ENCODE results near the gene DCBLD1. TPM values are rescaled to one million over a fixed set of nuclear protein-coding genes. Genes with fewer than 3 reads are reported as not detected.

The DCBLD1 gene
- total RNA-seq, 1 experiment from 2014 or later, result 11.2 TPM

DNA sequence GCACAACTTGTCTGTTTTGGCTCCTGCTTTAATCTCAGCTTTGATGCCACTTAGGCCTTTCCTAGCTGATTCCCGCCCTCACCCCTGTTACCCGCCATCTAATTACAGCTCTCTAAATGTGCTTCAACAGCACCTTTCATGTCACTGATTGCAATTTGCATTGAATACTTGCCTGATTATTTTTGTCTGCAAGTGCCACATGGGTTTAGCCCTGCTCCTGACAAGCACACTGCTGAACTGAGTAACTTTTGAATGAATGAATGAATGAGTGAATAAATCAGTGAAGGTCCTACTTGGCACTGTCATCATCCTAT lies 591 bp upstream of the DCBLD1 start:
- no peak for TF ChIP-seq SMAD4 (CRISPR knock-in tag; IDR thresholded peaks at IDR 0.05)
- 0 out of 2 replicates have a peak, but pooled peaks have one; percentile 6 for TF ChIP-seq CREB1 (CRISPR knock-in tag; IDR thresholded peaks at IDR 0.05)
- Mint-ChIP-seq H3K9me3 (peaks cover 7% of the 10 kb centered on the region), H3K4me3 (peak overlapping the region; percentile 80), H3K27me3 (ENCODE audit: low read depth) (peaks cover 24% of the 10 kb centered on the region), H3K27ac (peak overlapping the region; percentile 53), H3K4me1 (peaks cover 53% of the 10 kb centered on the region), H3K36me3 (peaks cover 6% of the 10 kb centered on the region)
- no peak for ATAC-seq
- ChIA-PET POLR2A (no interaction called here), CTCF (interaction anchor here (0.9 to 2.2 kb wide), 4 partner anchors 30 to 67 kb away, joined by 4 to 6 read pairs (median 4); no protein-coding TSS in a partner anchor)
- no peak for DNase-seq (ENCODE audit: low spot score)

DNA sequence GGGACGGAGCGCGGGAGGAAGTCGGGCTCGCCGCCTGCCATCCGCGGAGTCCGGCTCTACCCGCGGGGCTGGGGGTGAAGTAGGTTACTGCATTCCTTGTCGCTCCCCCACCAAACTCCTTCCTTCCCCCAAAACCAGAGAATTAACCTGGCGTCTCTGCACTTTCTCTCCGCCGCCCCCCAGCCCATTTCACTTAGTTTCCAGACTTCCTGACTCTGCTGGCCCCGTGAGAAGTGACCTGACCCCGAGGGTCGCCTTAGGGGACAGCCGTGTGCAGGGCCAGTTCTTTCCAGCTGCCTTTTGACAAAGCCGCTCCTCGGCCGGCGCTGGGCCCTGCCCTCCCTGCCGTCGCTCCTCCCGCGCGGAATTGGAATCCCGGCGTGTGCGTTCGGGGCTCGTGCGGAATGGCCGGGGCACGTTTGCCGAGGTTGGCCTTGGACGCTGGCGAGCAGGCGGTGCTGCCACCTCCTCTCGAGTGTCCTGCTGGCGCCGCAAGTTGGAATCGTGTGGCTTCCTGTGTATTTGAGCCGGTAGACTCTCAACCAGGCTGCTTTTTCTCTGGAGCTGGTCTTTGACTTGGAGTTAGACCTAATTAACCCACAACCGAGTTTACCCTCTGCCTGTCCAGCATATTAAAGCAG lies 650 bp downstream of the DCBLD1 start:
- peak overlapping the region; percentile 87 for H3K4me3 Mint-ChIP-seq
- POLR2A ChIA-PET, result interaction anchor here (1.1 kb wide), 2 partner anchors 9 to 59 kb away, joined by 3 to 4 read pairs; no protein-coding TSS in a partner anchor
- CTCF ChIA-PET, result interaction anchor here (1.0 to 1.7 kb wide), 6 partner anchors 33 to 357 kb away, joined by 3 to 11 read pairs (median 3); no protein-coding TSS in a partner anchor
- peaks cover 41% of the 10 kb centered on the region for H3K4me1 Mint-ChIP-seq
- peaks cover 24% of the 10 kb centered on the region for H3K27me3 Mint-ChIP-seq (ENCODE audit: low read depth)
- DNase-seq (ENCODE audit: low spot score) (peak; percentile 69), ATAC-seq (peak; percentile 14)
- H3K27ac Mint-ChIP-seq, result peak overlapping the region; percentile 74
- peaks cover 18% of the 10 kb centered on the region for H3K9me3 Mint-ChIP-seq
- peaks cover 18% of the 10 kb centered on the region for H3K36me3 Mint-ChIP-seq
- TF ChIP-seq FOXJ3 (CRISPR knock-in tag; IDR thresholded peaks at IDR 0.05; ENCODE audit: borderline replicate concordance) (no peak), NR1H2 (CRISPR knock-in tag; IDR thresholded peaks at IDR 0.05) (no peak), AFF4 (CRISPR knock-in tag; IDR thresholded peaks at IDR 0.05; ENCODE audit: borderline replicate concordance) (no peak), CBFB (CRISPR knock-in tag; IDR thresholded peaks at IDR 0.05; ENCODE audit: low read depth) (no peak), MLX (CRISPR knock-in tag; IDR thresholded peaks at IDR 0.05) (no peak), ELF4 (CRISPR knock-in tag; IDR thresholded peaks at IDR 0.05; ENCODE audit: low read depth) (peak; percentile 55; the same call in 1 of the 2 replicates), TEAD4 (CRISPR knock-in tag; IDR thresholded peaks at IDR 0.05) (no peak), ZNF219 (CRISPR knock-in tag; IDR thresholded peaks at IDR 0.05; ENCODE audit: borderline replicate concordance) (no peak), PRRX2 (CRISPR knock-in tag; IDR thresholded peaks at IDR 0.05) (no peak), ZNF423 (CRISPR knock-in tag; IDR thresholded peaks at IDR 0.05) (no peak), JUN (CRISPR knock-in tag; IDR thresholded peaks at IDR 0.05) (no peak), ZBTB21 (CRISPR knock-in tag; IDR thresholded peaks at IDR 0.05; ENCODE audit: borderline replicate concordance) (no peak)
- TF ChIP-seq, protein P1, sequence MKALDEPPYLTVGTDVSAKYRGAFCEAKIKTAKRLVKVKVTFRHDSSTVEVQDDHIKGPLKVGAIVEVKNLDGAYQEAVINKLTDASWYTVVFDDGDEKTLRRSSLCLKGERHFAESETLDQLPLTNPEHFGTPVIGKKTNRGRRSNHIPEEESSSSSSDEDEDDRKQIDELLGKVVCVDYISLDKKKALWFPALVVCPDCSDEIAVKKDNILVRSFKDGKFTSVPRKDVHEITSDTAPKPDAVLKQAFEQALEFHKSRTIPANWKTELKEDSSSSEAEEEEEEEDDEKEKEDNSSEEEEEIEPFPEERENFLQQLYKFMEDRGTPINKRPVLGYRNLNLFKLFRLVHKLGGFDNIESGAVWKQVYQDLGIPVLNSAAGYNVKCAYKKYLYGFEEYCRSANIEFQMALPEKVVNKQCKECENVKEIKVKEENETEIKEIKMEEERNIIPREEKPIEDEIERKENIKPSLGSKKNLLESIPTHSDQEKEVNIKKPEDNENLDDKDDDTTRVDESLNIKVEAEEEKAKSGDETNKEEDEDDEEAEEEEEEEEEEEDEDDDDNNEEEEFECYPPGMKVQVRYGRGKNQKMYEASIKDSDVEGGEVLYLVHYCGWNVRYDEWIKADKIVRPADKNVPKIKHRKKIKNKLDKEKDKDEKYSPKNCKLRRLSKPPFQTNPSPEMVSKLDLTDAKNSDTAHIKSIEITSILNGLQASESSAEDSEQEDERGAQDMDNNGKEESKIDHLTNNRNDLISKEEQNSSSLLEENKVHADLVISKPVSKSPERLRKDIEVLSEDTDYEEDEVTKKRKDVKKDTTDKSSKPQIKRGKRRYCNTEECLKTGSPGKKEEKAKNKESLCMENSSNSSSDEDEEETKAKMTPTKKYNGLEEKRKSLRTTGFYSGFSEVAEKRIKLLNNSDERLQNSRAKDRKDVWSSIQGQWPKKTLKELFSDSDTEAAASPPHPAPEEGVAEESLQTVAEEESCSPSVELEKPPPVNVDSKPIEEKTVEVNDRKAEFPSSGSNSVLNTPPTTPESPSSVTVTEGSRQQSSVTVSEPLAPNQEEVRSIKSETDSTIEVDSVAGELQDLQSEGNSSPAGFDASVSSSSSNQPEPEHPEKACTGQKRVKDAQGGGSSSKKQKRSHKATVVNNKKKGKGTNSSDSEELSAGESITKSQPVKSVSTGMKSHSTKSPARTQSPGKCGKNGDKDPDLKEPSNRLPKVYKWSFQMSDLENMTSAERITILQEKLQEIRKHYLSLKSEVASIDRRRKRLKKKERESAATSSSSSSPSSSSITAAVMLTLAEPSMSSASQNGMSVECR (CRISPR knock-in tag; IDR thresholded peaks at IDR 0.05; ENCODE audit: borderline replicate concordance), result peak; percentile 65; the same call in 1 of the 2 replicates
- TF ChIP-seq, protein P2, sequence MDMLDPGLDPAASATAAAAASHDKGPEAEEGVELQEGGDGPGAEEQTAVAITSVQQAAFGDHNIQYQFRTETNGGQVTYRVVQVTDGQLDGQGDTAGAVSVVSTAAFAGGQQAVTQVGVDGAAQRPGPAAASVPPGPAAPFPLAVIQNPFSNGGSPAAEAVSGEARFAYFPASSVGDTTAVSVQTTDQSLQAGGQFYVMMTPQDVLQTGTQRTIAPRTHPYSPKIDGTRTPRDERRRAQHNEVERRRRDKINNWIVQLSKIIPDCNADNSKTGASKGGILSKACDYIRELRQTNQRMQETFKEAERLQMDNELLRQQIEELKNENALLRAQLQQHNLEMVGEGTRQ (CRISPR knock-in tag; IDR thresholded peaks at IDR 0.05), result no peak
- TF ChIP-seq, protein P3, sequence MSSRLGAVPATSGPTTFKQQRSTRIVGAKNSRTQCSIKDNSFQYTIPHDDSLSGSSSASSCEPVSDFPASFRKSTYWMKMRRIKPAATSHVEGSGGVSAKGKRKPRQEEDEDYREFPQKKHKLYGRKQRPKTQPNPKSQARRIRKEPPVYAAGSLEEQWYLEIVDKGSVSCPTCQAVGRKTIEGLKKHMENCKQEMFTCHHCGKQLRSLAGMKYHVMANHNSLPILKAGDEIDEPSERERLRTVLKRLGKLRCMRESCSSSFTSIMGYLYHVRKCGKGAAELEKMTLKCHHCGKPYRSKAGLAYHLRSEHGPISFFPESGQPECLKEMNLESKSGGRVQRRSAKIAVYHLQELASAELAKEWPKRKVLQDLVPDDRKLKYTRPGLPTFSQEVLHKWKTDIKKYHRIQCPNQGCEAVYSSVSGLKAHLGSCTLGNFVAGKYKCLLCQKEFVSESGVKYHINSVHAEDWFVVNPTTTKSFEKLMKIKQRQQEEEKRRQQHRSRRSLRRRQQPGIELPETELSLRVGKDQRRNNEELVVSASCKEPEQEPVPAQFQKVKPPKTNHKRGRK (CRISPR knock-in tag; IDR thresholded peaks at IDR 0.05; ENCODE audit: borderline replicate concordance), result no peak
- TF ChIP-seq, protein P4, sequence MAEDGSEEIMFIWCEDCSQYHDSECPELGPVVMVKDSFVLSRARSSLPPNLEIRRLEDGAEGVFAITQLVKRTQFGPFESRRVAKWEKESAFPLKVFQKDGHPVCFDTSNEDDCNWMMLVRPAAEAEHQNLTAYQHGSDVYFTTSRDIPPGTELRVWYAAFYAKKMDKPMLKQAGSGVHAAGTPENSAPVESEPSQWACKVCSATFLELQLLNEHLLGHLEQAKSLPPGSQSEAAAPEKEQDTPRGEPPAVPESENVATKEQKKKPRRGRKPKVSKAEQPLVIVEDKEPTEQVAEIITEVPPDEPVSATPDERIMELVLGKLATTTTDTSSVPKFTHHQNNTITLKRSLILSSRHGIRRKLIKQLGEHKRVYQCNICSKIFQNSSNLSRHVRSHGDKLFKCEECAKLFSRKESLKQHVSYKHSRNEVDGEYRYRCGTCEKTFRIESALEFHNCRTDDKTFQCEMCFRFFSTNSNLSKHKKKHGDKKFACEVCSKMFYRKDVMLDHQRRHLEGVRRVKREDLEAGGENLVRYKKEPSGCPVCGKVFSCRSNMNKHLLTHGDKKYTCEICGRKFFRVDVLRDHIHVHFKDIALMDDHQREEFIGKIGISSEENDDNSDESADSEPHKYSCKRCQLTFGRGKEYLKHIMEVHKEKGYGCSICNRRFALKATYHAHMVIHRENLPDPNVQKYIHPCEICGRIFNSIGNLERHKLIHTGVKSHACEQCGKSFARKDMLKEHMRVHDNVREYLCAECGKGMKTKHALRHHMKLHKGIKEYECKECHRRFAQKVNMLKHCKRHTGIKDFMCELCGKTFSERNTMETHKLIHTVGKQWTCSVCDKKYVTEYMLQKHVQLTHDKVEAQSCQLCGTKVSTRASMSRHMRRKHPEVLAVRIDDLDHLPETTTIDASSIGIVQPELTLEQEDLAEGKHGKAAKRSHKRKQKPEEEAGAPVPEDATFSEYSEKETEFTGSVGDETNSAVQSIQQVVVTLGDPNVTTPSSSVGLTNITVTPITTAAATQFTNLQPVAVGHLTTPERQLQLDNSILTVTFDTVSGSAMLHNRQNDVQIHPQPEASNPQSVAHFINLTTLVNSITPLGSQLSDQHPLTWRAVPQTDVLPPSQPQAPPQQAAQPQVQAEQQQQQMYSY (CRISPR knock-in tag; IDR thresholded peaks at IDR 0.05), result peak; percentile 69; the same call in 1 of the 2 replicates
